Measurements from ENCODE around the gene ATF6B. TPM values are rescaled to one million over a fixed set of nuclear protein-coding genes. Genes with fewer than 3 reads are reported as not detected.

Gene ATF6B
- total and polyA plus RNA-seq, 9 donors, result 27.8 to 100 (median 72.9) TPM

- intact Hi-C loops (cut with DNase I), result no loop called here
- Histone ChIP-seq H3K4me1 (ENCODE audit: insufficient read depth) (no peaks in the 10 kb centered on the region), H3K9me3 (no peaks in the 10 kb centered on the region), H3K36me3 (no peaks in the 10 kb centered on the region), H3K4me3 (no peak overlapping the region), H3K27me3 (no peaks in the 10 kb centered on the region), H3K27ac (no peak overlapping the region)
- DNase-seq, result peak in 1 of 5 donors; percentile 37
- 79 to 82% (median 80%) methylated on average over 32 of the region's 32 CpGs for WGBS, 3 donors
- TF ChIP-seq POLR2A (IDR thresholded peaks at IDR 0.05), result no peak
- TF ChIP-seq CTCF (IDR thresholded peaks at IDR 0.05), result no peak
- TF ChIP-seq EP300 (IDR thresholded peaks at IDR 0.05), result no peak
Measured at GRCh38 chr6:32167154-32167760, 39.2 kb upstream of the ATF6B start.

- 70 to 73% (median 73%) methylated on average over 30 of the region's 30 CpGs for WGBS, 3 donors
- no peaks in the 10 kb centered on the region for H3K27me3 ChIP-seq
- DNase-seq, result peak in 3 of 5 donors; percentile 17 to 54 (median 45)
- no peak overlapping the region for H3K27ac ChIP-seq
- H3K9me3 ChIP-seq, result no peaks in the 10 kb centered on the region
- no peak overlapping the region for H3K4me3 ChIP-seq
- TF ChIP-seq POLR2A (IDR thresholded peaks at IDR 0.05), result no peak
- no peak for TF ChIP-seq CTCF (IDR thresholded peaks at IDR 0.05)
- no peak for TF ChIP-seq EP300 (IDR thresholded peaks at IDR 0.05)
- H3K4me1 ChIP-seq (ENCODE audit: insufficient read depth), result no peaks in the 10 kb centered on the region
- intact Hi-C loops (cut with DNase I), result no loop called here
- no peaks in the 10 kb centered on the region for H3K36me3 ChIP-seq
Measured at GRCh38 chr6:32166411-32167061, 38.5 kb upstream of the ATF6B start.

- H3K9me3 ChIP-seq, result no peaks in the 10 kb centered on the region
- H3K27me3 ChIP-seq, result no peaks in the 10 kb centered on the region
- no peak within 1 kb of the TSS for H3K27ac ChIP-seq
- TF ChIP-seq POLR2A (IDR thresholded peaks at IDR 0.05) (no peak), CTCF (IDR thresholded peaks at IDR 0.05) (no peak)
- intact Hi-C loops (cut with DNase I), result no loop called here
- no peaks in the 10 kb centered on the region for H3K36me3 ChIP-seq
- peak in 1 of 5 donors; percentile 13 for DNase-seq
- no peak within 1 kb of the TSS for H3K4me3 ChIP-seq
- no peaks in the 10 kb centered on the region for H3K4me1 ChIP-seq (ENCODE audit: insufficient read depth)
Measured at GRCh38 chr6:32164295-32164694, 36.2 kb upstream of the ATF6B start, which contains the start of gene EGFL8. TSS of gene EGFL8 (plus strand) at chr6:32164595. CDS start at chr6:32166166, 1,571 bp downstream.

- no peak overlapping the region for H3K27ac ChIP-seq
- 85 to 88% (median 85%) methylated on average over 7 of the region's 7 CpGs for WGBS, 3 donors
- no peaks in the 10 kb centered on the region for H3K9me3 ChIP-seq
- H3K4me3 ChIP-seq, result no peak overlapping the region
- H3K4me1 ChIP-seq (ENCODE audit: insufficient read depth), result no peaks in the 10 kb centered on the region
- TF ChIP-seq EP300 (IDR thresholded peaks at IDR 0.05) (no peak), CTCF (IDR thresholded peaks at IDR 0.05) (no peak), POLR2A (IDR thresholded peaks at IDR 0.05) (no peak)
- H3K36me3 ChIP-seq, result no peaks in the 10 kb centered on the region
- DNase-seq, result no peak
- intact Hi-C loops (cut with DNase I), result no loop called here
- no peaks in the 10 kb centered on the region for H3K27me3 ChIP-seq
Measured at GRCh38 chr6:32163559-32164258, 35.7 kb upstream of the ATF6B start.
